Neuronal stem cell (in vitro differentiated cells): ENCODE results near the gene ACSS1. TPM values are rescaled to one million over a fixed set of nuclear protein-coding genes. Genes with fewer than 3 reads are reported as not detected.

ENCODE experiments used
- small RNA-seq: library from polyadenylated mRNA; stranded (forward); fragments of <200 nt; extraction: miRNeasy Mini kit (QIAGEN cat#:217004); gene quantifications from one replicate; pipeline ENCODE3, GENCODE V24; 2013; ENCODE audit not compliant: insufficient read depth

Gene ACSS1

Small RNA genes within 50 kb of the gene (small RNA-seq; reads per million reads assigned to genes)
- not detected for gene RNU6-1257P
